Testis (tissue), 2 donors: ENCODE measurements around the gene C19orf67.

ENCODE experiments used
- CTCF ChIP-seq, 3 experiments: fragments of 450-650 bp in 2 of 3; fragments of 200-600 bp in 1 of 3; sonication (generic) in 1 of 3; IDR thresholded peaks; one replicate each; pipeline ENCODE4 v1.5.1; 2016 to 2019; ENCODE audit warnings: antibody characterized with exemption in 3 of 3, mild to moderate bottlenecking in 2 of 3, moderate library complexity in 1 of 3
- POLR2A ChIP-seq: fragments of 450-650 bp; IDR thresholded peaks from one replicate; pipeline ENCODE4 v1.6.1; 2017; ENCODE audit warnings: antibody characterized with exemption, mild to moderate bottlenecking, moderate library complexity

DNA sequence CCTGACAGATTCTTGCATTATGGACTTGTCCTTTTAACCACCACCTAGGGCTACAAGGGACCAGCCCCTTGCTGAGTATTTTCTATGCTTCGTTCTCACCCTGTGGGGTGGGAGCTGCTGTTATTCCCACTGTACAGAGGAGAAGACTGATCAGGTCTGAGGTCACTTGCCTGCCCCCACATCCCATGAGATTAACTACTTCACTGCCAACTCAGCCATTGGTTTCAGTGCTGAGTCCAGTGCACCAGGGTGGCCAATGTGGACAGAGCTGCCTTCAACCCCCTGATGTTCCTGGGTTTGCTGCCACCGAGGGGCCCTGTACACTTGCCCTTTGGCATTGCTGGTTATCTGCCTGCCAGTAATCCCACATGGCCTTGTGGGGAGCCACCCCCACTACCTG, 25.1 kb upstream of the C19orf67 start:
- TF ChIP-seq CTCF (IDR thresholded peaks at IDR 0.05) (no peak), POLR2A (no peak)
